T47D (cell line): ENCODE results near the gene UGT3A1.
A peak's percentile ranks its signal among the peaks of the same experiment; 100 is the strongest.
"Not testable (repeated sequence)": the region's sequence is repeated elsewhere in the genome, so short reads cannot be mapped to it uniquely, and the experiment has no call there.

Experiments used
- DNase-seq, 2 experiments: peaks; one replicate each; pipeline versions ENCODE4 v3.0.0 to v3.0.0-alpha.2; 2011 to 2012; ENCODE audit warnings: low read depth in 1 of 2, low spot score in 1 of 2
- JUND ChIP-seq: IDR thresholded peaks from 2 replicates; pipeline ENCODE4 v1.6.1; 2012; ENCODE audit warnings: low read depth
- in situ Hi-C: cut with HindIII; loops from 2 replicates; pipeline ENCODE4 v1.10.0; 2016; ENCODE audit warnings: low sequenced_read_pairs, low pct_unique_long_range_greater_than_20kb

UGT3A1 gene

GRCh38 chr5:35990941-35991611 lies at the start of gene UGT3A1:
Gene UGT3A1 (minus strand): TSS chr5:35991390. CDS start chr5:35991240, 150 bp downstream.
- in situ Hi-C loops: no loop called here
- no peak for DNase-seq
- no peak for TF ChIP-seq JUND

GRCh38 chr5:36035696-36036095 lies 44.5 kb upstream of the UGT3A1 start:
- in situ Hi-C loops: no loop called here
- DNase-seq: no peak
- no peak for TF ChIP-seq JUND

- DNase-seq, in situ Hi-C loops: not testable (repeated sequence)
Measured at GRCh38 chr5:36034536-36035134, 43.4 kb upstream of the UGT3A1 start.

- DNase-seq: no peak
- in situ Hi-C loops: no loop called here
- no peak for TF ChIP-seq JUND
Measured at GRCh38 chr5:36033486-36033885, 42.3 kb upstream of the UGT3A1 start.

- no peak for TF ChIP-seq JUND
- no peak for DNase-seq
- in situ Hi-C loops: no loop called here
Measured at GRCh38 chr5:36033047-36033446, 41.9 kb upstream of the UGT3A1 start.

- no peak for DNase-seq
- in situ Hi-C loops: no loop called here
- no peak for TF ChIP-seq JUND
Measured at GRCh38 chr5:36031223-36031622, 40.0 kb upstream of the UGT3A1 start.

GRCh38 chr5:36029914-36030313 lies 38.7 kb upstream of the UGT3A1 start:
- no peak for TF ChIP-seq JUND
- peak in 1 of 2 experiments; percentile 57 for DNase-seq
- in situ Hi-C loops: no loop called here

GRCh38 chr5:36028816-36029465 lies 37.8 kb upstream of the UGT3A1 start:
- in situ Hi-C loops: no loop called here
- no peak for TF ChIP-seq JUND
- no peak for DNase-seq

- TF ChIP-seq JUND: no peak
- DNase-seq: no peak
- in situ Hi-C loops: no loop called here
Measured at GRCh38 chr5:36027711-36028110, 36.5 kb upstream of the UGT3A1 start.

- in situ Hi-C loops: no loop called here
- DNase-seq: no peak
- no peak for TF ChIP-seq JUND
Measured at GRCh38 chr5:36026706-36027465, 35.7 kb upstream of the UGT3A1 start.

GRCh38 chr5:36022246-36022645 lies 31.1 kb upstream of the UGT3A1 start:
- DNase-seq, in situ Hi-C loops: not testable (repeated sequence)

GRCh38 chr5:36019584-36019983 lies 28.4 kb upstream of the UGT3A1 start:
- in situ Hi-C loops, DNase-seq: not testable (repeated sequence)

GRCh38 chr5:36017622-36018021 lies 26.4 kb upstream of the UGT3A1 start:
- peak in 1 of 2 experiments; percentile 42 for DNase-seq
- in situ Hi-C loops: no loop called here
- TF ChIP-seq JUND: no peak
